ENCODE results near the gene IL6ST.

Gene IL6ST

GRCh38 chr5:55896663-55897062 lies 98.1 kb downstream of the IL6ST start:
- no peak for DNase-seq (ENCODE audit: low read depth, low spot score)

GRCh38 chr5:55896238-55896637 lies 98.5 kb downstream of the IL6ST start:
- DNase-seq (ENCODE audit: low read depth, low spot score), result no peak

- no peak for DNase-seq (ENCODE audit: low read depth, low spot score)
Observed at GRCh38 chr5:55895346-55895745, 99.4 kb downstream of the IL6ST start.

DNA sequence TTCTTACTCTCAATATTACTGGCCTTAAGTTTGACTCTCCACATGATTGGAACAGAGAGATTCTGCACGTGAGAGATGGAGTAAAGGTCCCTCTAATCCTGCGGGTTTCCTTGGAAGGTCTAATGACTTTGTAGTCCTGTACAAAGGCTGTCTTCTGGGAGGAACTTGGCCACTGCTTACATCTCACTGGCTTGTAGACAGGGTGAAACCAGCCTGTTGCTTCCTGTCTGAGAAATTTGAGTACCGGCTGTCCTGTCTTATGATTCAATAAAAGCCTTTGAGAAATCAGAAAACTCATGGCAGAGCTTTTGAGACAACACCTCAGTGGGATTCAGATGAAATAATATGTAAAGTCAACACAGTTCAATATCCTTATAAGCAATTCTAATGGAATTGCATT lies 100.6 kb downstream of the IL6ST start:
- no peak for DNase-seq (ENCODE audit: low read depth, low spot score)

GRCh38 chr5:55892479-55892878 lies 102.3 kb downstream of the IL6ST start:
- DNase-seq (ENCODE audit: low read depth, low spot score), result no peak

DNA sequence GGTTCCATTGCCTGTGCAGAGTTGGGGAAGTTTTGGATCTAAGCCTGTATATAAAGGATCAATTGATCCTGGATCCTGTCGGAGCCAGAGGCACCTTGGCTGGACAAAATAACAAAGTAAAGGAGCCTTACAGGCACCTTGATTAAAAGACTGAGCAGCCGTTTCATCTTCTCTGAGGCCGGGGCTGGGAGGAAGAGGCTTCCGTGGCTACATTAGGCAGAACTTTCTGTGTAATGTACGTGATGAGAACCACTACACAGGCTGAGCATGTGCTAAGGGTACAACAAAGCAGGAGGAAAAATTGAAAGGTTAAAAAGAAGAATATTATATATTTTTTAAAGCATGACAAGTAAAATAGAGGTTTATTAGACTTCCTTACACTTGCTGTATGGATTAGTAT lies 106.6 kb downstream of the IL6ST start:
- DNase-seq (ENCODE audit: low read depth, low spot score), result no peak

DNA sequence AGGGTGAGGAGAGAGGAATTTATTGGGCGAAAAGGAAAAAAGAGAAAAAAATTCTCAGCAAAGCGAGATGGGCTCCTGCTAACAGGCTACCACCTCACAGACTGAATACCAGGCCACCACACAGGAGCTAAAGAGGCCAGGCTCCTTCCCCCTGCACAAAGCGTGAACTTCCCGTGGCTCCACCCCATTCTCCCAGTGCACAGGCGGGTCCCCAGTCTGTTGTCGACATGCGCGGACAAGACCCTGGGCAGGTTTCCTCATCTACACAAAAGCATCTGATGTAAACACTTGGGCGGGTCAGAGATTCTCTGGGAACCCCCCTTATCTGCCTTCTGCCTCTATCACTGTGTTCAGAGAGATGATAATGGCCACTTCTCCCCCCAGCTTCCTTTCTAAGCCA lies 109.4 kb downstream of the IL6ST start:
- no peak for DNase-seq (ENCODE audit: low read depth, low spot score)

Data from ELF-1 (cell line).